Stimulated activated CD4-positive, alpha-beta T cell treated with anti-CD3 and anti-CD28 coated beads, Interleukin-1b, Interleukin-23, amount 100 ng/mL, for 1 hour (primary cell): Measurements from ENCODE around the gene AGAP4.
"Not testable (repeated sequence)": the region's sequence is repeated elsewhere in the genome, so short reads cannot be mapped to it uniquely, and the experiment has no call there.

ENCODE experiments used
- DNase-seq, 2 donors: peaks; one replicate each; pipeline ENCODE4 v3.0.0-alpha.2; 2020; ENCODE audit warnings: low read depth in 2 of 2

AGAP4 gene

GRCh38 chr10:45847400-45847799 is at the start of gene AGAP4:
Gene AGAP4, minus strand, starts transcription at chr10:45847500. Its CDS starts 153 bp downstream, at chr10:45847347.
- not testable (repeated sequence) for DNase-seq

GRCh38 chr10:45890721-45891120 is 43.4 kb upstream of the AGAP4 start:
- DNase-seq: not testable (repeated sequence)

- not testable (repeated sequence) for DNase-seq
Observed at GRCh38 chr10:45889539-45890230, 42.4 kb upstream of the AGAP4 start.

- not testable (repeated sequence) for DNase-seq
Observed at GRCh38 chr10:45882880-45883279, 35.6 kb upstream of the AGAP4 start.

- DNase-seq: not testable (repeated sequence)
Observed at GRCh38 chr10:45865404-45865803, 18.1 kb upstream of the AGAP4 start.

- DNase-seq: not testable (repeated sequence)
Observed at GRCh38 chr10:45864264-45864663, 17.0 kb upstream of the AGAP4 start.

- DNase-seq: not testable (repeated sequence)
Observed at GRCh38 chr10:45863632-45864031, 16.3 kb upstream of the AGAP4 start.

- DNase-seq: not testable (repeated sequence)
Observed at GRCh38 chr10:45857931-45858330, 10.6 kb upstream of the AGAP4 start.

- DNase-seq: not testable (repeated sequence)
Observed at GRCh38 chr10:45848467-45848866, 1.2 kb upstream of the AGAP4 start.

- DNase-seq: not testable (repeated sequence)
Observed at GRCh38 chr10:45822918-45823317, 24.4 kb downstream of the AGAP4 start.

GRCh38 chr10:45820107-45820830 is 27.0 kb downstream of the AGAP4 start:
- DNase-seq: not testable (repeated sequence)

- DNase-seq: no peak
Observed at GRCh38 chr10:45819552-45819951, 27.7 kb downstream of the AGAP4 start.

GRCh38 chr10:45817912-45818311 is 29.4 kb downstream of the AGAP4 start:
- DNase-seq: no peak

GRCh38 chr10:45817130-45817859 is 30.0 kb downstream of the AGAP4 start:
- no peak for DNase-seq

- not testable (repeated sequence) for DNase-seq
Observed at GRCh38 chr10:45814146-45814545, 33.2 kb downstream of the AGAP4 start.

GRCh38 chr10:45812959-45813358 is 34.3 kb downstream of the AGAP4 start:
- DNase-seq: not testable (repeated sequence)

GRCh38 chr10:45811075-45811474 is 36.2 kb downstream of the AGAP4 start:
- no peak for DNase-seq

- no peak for DNase-seq
Observed at GRCh38 chr10:45809837-45810236, 37.5 kb downstream of the AGAP4 start.

GRCh38 chr10:45804996-45805395 is 42.3 kb downstream of the AGAP4 start:
- DNase-seq: not testable (repeated sequence)

- DNase-seq: not testable (repeated sequence)
Observed at GRCh38 chr10:45803060-45804010, 44.0 kb downstream of the AGAP4 start.

- not testable (repeated sequence) for DNase-seq
Observed at GRCh38 chr10:45794761-45795160, 52.5 kb downstream of the AGAP4 start.
